NCI-H524 treated with DMSO at 0.1 percent for 48 hours (cell line): Measurements from ENCODE around the gene CCDC169.
A peak's percentile ranks its signal among the peaks of the same experiment; 100 is the strongest.
"Not testable (repeated sequence)": the region's sequence is repeated elsewhere in the genome, so short reads cannot be mapped to it uniquely, and the experiment has no call there.

Source experiments
- DNase-seq: peaks from one replicate; lab custom pipeline; 2025; lab: John Stamatoyannopoulos, UW

Gene CCDC169

DNA sequence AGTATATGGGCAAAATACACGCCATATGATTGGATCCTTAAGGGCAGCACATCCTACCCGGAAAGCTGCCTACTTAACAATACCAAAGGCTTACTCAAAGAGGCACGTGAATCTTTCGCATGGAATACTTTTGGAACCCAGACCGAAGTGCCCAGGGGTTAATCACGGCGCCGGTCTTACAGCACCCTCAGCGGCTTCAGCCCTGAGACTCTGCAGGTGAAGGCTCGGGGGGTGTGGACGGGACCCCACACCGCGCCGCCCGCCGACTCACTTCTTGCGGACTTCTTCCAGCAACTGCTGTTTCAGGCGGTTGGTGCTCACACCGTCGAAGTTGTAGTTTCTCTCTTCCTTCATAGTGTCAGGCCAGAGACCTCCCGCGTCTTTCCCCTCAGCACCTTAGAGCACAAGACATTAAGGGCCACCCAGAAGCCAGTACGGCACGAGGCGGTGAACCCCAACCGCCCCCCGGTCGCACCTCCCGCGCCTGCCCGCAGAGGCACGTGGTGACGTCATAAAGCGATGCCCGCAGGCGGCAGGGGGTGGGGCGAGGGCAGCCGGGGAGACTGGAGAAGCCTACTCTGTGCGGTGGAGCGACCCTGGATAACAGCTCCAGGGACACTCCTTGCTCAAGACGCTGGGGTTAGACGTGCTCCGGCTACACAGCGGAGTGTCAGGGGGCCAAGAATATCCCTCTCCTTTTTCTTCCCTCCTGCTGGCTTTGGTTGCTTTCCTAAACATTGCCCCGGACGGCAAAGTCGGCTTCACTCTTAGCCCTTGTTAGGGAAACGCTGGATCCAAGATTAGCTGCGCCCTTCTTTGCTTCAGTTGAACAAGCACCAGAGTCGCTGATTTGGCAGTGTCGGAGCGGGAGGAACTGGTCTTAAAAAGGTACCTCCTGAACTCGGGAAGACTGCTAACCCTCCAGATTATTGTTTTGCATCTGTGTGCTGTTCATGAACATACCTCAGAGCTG is at the start of gene CCDC169:
Gene CCDC169 (minus strand): TSS at position 449 of the 973 bp plus-strand sequence. CDS start 95 bp downstream, at position 354.
- DNase-seq = peak; percentile 11

DNA sequence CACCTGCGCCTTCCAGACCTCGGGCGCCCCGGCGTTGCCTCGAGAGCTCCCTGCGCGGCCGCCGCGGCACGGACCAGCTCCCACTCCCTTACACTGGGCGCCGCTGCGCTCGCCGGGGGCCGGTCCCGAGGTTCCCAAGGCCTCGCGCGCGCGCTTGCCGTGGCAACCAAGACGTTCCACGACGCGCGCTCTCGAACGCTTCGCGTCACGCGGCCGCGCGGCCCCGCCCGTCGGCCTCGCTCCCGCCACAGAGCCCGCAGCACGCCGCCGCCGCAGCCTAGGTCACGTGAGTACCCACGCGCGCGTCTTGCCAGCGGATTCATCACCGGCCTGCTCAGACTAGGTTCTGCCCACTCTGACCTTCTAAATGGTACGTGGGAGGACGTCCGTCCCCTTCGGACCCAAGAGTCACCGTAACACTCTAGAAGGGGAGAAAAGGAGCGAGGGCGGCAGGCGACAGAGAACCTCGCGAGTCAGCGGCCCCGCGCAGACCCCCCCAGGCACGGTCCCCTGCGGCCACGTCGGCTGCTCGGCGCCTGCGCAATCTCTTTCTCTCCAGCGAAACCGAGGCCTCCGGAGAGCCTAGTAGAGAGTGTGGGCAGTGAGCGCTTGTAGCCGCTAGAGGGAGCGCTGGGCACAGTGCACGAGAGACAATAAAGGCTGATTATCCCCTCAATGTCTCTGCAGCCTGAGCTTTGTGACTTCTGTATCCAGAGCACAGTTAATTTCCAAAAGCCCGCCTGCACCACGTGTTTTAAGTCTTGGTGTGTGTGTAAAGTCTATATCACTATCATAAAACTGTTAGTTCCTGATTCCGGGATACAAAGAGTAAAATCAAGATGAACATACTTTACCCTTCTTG is 48.8 kb upstream of the CCDC169 start, which contains the start of gene SPART:
Gene SPART (minus strand): TSS at position 173 of the 862 bp plus-strand sequence. CDS start 10,564 bp downstream, outside the sequence.
- DNase-seq = peak; percentile 46

DNA sequence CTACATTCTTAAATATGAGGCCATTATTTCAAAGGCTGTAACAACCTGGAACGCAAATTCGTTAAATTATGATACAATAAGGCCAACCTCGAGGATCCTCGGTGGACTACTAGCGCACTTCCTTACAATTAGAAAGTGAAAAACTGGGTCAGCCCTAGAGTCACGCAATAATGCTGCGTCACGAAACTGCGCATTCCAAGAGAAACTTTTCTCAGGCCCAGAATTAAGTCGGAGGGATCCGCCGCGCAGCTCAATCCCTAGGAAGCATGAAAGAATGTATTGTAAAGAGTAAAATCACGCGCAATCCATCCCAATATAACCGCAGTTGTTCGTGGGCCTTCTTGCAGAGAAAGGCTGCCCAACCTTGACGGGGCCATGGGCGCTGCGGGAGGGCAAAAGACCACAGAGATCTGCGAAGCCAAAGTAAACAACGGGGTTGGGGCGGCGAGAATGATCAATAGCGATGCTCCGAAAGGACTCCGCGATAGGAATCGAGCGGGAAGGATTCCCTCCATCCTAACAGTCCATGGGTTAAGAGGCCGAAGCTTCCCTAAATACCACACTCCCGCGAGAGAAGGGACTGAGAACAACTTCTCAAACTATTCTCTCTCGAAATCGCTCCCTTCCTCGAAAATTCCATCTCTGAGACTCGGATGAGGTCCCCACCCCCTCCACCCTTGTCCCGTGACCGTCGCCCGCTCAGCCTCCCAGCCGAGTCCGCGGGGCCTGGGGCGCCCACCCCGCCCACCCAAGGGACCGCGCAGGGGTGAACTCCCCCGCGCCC is 48.0 kb upstream of the CCDC169 start:
- DNase-seq = no peak

DNA sequence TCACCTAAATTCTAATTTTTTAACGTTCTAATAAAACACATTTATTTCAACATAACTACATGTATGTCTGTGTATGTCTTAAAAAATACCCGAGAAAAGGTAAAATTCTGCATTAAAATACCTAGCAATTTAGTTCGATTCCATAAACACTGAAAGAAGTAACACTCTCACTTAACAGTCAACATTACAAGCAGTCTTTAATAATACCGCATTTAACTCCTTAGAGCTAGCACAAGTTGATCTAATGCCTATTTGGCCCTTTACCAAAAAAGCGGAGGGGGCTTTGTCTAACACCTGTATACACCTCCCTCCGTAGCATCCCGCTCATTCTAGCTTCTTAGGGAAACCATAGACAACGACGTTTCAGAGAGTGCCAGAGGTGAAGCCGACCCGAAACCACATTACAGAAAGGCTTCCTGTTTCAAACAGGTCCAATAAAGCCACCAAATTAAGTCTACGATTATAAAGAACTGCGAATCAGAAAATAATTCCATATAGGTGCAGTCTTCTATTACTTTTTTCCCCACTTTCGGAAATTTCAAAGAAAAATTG is 47.3 kb upstream of the CCDC169 start:
- peak; percentile 13 for DNase-seq

DNA sequence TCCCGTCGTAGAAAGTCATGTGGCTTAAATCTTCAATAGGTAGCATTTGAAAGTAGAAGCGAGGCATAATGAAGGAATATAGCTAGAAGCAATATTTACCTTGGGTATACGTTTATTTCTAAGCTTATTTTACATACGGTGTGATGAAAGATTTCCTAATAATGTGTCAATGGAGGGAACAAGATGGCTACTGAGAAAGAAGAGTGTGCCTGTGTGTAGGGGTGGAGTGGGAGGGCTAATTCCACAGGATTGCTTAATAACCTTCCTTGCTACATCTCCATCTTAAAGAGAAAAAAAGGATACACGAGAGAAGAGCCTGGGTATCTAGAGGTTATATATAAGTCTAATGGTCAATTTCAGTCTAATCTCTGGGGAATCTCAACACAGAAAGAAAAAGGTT is 46.6 kb upstream of the CCDC169 start:
- DNase-seq = no peak

DNA sequence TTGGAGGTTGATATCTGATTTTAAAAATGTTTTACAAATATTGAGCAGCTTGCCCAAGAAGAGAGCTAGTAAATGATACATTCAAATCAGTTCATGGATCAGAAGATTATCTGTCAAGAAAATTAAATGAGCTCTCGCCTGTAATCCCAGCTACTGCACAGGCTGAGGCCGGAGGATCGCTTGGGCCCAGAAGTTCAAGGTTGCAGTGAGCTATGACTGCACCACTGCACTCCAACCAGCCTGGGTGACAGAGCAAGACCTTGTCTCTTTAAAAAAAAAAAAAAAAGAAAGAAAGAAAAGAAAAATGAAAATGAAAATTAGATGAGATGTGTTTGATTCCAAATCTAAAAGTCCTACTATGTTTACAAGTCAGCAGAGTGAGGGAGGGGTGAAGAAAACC is 46.2 kb upstream of the CCDC169 start:
- no peak for DNase-seq

DNA sequence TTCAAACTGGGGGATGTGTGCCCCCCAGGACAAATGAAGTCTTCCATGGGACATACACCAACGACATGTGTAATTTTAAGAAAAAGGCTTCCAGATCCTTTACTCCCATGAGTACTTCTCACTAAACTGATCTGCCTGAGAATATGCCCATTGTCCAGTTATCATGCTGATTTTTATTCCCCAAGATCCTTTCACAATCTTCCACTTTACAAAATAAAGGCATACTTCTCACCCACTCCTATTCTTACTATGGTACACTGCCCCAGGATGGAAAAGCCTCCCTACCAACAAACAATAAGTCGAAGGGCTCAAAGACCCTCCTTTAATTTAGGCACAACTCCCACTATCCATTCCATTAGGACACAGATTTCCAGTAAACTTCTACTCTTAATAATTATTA is 45.1 kb upstream of the CCDC169 start:
- DNase-seq = no peak

DNA sequence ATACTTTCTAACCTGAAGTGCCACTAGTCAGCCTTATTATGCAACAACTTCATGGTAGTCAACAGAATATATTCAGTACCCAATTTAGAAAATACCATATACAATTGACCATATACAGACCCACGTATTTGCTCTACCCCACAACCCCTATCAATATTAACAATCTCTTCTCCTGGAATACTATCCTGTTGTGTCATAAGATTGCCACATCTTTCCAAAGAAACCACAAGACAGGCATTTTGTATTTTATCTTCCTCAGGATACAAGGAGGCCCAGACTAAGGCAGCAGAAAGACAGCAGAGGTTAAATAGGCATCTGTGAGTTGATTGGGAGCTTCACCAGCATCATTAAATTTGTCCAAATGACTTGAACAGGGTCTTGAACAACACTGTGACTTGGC is 44.1 kb upstream of the CCDC169 start:
- no peak for DNase-seq

DNA sequence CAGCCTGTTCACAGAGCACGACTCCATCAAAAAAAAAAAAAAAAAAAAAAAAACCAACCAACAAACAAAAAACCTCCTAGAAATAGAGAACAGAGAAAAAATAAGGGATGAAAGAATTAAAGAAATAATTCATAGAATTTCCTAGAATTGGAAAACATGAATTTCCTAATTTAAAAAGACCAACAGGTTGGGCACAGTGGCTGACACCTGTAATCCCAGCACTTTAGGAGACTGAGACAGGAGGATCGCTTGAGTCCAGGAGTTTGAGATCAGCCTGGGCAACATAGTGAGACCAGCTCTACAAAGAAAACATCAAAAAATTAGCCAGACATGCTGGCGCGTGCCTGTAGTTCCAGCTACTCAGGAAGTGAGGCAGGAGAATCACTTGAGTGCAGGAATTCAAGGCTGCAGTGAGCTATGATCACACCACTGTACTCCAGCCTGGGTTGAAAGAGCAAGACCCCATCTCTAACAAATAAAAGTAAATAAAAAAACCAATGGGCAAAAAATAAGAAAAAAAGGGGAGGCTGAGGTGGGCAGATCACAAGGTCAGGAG is 42.1 kb upstream of the CCDC169 start:
- DNase-seq = no peak

DNA sequence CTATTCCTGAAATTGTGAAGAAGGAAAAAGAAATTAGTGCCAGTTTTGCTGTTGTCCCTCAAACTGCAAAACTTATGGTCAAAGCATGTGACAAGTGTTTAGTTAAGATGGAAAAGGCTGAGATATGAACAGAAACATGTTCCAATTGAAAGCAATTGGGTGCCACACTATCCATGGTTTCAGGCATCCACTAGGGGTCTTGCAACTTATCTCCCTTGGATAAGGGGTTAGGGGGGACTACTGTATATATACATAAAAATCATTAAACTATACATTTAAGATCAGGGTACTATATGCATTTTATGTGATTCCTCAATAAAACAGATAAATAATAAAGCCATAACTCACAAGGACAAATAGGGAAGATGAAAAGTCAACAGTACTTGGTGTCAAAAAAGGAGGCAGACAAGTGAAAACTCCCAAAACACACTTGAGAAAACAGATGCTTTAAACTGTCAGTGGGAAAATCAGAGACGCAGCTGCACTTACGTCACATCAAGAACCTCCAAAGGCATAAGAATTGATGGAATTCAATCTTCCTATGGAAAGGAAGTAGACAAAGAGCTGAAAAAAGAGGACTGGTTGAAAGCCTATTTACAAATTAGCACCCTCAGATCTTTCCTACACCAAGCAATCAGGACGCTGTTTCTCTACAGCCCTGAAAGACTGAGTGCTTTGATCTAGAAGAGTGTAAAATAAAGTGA is 40.5 kb upstream of the CCDC169 start:
- DNase-seq = no peak

DNA sequence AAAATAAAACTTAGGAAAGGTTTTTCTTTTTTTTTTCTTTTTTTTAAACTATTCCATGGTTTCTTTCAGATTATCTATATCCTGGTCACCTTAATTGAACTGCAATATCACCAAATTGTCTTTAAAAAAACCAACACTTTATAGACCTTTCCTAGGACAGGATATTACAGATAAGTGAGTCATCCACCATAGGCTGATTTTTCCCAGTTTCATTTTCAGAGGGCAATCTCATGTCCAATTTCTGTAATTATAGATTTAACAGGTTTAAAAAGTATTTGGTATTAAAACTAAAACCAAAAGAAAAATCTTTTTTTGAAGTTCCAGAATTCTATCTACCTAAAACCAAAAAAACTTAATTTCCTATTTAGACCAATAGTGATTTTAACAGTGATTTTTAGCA is 35.4 kb upstream of the CCDC169 start:
- DNase-seq = no peak

DNA sequence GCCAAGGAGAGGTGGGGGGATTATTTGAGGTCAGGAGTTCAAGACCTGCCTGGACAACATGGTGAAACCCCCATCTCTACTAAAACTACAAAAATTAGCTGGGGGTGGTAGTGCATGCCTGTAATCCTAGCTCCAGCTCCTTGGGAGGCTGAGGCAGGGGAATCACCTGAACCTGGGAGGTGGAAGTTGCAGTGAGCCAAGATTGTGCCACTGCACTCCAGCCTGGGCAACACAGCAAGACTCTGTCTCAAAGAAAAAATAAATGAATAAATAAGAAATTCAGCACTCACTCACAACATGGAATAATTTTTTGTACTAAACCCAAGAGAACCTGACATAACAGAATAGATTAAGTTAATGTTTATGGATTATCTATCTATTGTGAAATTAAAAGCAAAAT is 34.6 kb upstream of the CCDC169 start:
- DNase-seq = not testable (repeated sequence)

DNA sequence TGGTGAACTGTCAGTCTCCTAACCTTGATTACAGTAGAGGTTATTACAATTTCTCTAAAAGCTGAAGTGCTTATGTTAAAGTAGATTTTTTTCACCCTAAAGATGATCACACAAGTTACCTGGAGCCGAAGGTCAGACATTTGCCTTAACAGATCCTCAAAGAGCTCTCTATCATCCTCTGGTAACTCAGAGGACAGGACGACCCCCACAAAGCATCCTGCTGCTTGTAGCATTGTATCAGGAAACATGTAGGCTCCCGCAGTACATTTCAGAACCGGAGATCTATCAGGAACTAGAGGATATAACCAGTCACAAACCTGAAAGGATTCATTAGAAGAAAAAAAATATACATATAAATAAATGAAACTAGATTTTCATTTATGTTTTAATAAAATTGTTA is 33.7 kb upstream of the CCDC169 start:
- DNase-seq = no peak

DNA sequence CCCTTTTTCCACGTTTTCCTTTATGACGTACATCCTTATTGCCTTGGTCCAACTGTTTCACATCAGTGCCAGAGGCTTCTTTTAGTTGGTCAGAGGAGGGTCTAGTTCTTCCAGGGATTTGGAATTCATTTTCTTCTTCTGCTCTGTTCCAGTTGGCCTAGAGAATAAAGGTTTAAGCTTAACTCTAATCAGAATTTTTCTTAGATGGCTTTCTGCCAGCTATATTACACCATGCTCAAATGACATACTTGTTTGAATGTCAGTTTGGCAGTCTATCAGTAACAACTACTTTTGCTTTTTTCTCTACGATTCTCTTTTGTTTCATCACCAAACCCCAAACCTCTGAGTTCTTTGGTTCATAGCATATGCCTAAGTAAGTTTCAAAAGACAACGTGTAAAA is 31.7 kb upstream of the CCDC169 start:
- no peak for DNase-seq

DNA sequence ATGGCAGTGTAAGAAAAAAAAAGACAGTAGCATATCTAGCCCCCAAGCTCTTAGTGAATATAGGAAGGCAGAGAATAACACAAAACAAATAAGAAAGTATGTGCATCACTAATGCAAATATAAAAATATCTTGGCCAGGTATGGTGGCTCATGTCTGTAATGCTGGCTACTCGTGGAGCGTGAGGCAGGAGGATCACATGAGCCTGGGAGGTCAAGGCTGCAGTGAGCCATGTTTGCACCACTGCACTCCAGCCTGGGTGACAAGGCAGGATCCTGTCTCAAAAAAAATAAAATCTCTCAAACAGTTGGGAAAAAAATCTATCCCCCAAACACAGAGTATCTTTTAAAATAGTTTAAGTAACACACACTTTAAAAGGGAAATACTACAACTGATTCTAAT is 31.2 kb upstream of the CCDC169 start:
- no peak for DNase-seq

DNA sequence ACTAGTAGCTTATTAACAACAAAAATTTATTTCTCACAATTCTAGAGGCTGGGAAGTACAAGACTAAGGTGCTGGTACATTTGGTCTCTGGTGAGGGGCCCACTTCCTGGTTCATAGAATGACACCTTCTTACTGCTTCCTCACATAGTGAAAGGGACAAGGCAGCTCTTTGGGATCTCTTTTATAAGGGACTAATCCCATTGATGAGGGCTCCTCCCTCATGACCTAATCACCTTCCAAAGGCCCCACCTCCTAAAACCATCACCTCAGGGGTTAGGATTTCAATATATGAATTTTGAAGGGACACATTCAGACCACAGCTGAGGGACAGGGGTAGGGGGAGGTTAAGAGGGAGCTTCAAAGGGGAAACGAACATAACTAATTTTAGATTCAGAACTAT is 28.3 kb upstream of the CCDC169 start:
- DNase-seq = no peak

DNA sequence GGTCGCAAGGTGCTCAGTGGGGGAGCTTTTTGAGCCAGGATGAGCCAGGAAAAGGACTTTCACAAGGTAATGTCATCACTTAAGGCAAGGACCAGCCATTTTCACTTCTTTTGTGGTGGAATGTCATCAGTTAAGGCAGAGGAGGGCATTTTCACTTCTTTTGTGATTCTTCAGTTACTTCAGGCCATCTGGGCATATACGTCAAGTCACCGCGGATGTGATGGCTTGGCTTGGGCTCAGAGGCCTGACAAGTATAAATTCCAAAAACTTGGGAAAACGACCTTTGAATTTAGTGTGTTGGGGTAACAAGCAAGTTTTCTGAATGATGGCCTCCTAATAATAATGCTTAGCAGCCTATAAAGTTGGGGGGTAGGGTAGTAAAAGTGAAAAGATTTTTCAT is 27.3 kb upstream of the CCDC169 start:
- DNase-seq = not testable (repeated sequence)

DNA sequence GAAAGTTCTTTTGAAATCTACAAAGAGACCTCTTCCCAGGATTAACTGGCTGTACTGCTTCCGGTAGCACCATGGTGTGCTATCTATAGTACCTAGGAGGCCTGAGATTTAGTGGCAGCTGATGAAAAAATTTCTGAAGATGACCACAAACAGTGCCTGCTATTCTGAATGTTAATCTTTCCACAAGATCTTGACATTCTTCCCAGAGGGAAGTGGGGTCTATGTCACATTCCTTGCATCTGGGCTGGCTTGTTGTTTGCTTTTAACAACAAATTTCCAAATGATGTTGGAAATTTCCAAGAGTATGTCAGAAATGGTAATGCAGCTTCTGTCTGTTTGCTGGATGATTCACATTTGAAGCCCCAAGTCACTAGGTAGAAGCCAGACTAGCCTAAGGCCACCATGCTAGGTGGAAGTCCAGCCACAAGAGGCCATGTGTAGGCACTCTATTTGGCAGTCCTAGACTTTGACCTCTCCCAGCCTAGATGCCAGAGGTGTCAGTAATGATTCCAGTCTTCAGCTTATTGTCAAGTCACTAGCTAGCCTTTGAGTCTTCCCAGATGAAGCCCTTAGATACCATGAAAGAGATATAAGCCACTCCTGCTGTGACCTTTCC is 26.4 kb upstream of the CCDC169 start:
- DNase-seq = no peak

DNA sequence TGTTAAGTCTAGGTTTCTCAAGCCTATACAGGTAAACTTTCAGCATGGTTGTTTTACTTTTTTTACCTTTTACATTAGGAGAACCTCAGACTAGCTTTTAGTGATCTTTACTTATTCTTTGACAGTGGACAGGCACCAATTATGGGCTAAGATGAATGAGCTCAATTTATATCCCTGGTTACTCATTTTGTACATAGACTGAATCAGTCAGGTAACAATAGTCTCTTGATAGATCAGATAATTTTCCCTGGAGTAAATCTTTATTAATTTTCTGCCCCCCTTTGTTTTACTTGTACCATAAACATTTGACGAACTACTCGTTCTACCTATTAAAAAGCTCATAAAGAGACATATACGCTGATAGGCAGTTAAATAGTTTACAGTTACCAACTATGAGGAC is 25.8 kb upstream of the CCDC169 start:
- DNase-seq = no peak

DNA sequence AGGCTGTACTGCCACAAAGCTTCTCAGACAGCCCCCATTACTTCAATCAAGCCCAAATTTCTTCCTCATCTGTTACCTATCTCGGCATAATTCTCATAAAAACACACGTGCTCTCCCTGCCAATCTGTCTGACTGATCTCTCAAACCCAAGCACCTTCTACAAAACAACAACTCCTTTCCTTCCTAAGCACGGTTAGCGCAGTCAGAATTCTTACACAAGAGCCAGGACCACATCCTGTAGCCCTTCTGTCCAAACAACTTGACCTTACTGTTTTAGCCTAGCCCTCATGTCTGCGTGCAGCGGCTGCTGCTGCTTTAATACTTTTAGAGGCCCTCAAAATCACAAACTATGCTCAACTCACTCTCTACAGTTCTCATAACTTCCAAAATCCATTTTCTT is 22.2 kb upstream of the CCDC169 start:
- DNase-seq = not testable (repeated sequence)
